CD4-positive, alpha-beta T cell treated with Interleukin-10 for 1 hour (primary cell): ENCODE results near the gene C1orf115.
"Not testable (repeated sequence)": the region's sequence is repeated elsewhere in the genome, so short reads cannot be mapped to it uniquely, and the experiment has no call there.

Experiments used
- DNase-seq: peaks from one replicate; pipeline ENCODE4 v3.0.0-alpha.2; 2020

The C1orf115 gene

GRCh38 chr1:220695426-220695825, 5.3 kb downstream of the C1orf115 start:
- DNase-seq: no peak

- DNase-seq: no peak
Measured at GRCh38 chr1:220696226-220696862, 6.2 kb downstream of the C1orf115 start.

- no peak for DNase-seq
Measured at GRCh38 chr1:220696863-220697231, 6.7 kb downstream of the C1orf115 start.

GRCh38 chr1:220697326-220697725, 7.2 kb downstream of the C1orf115 start:
- no peak for DNase-seq

GRCh38 chr1:220698607-220699016, 8.4 kb downstream of the C1orf115 start:
- no peak for DNase-seq

GRCh38 chr1:220699044-220699443, 8.9 kb downstream of the C1orf115 start:
- no peak for DNase-seq

GRCh38 chr1:220700556-220701179, 10.5 kb downstream of the C1orf115 start:
- no peak for DNase-seq

- no peak for DNase-seq
Measured at GRCh38 chr1:220701974-220702373, 11.8 kb downstream of the C1orf115 start.

GRCh38 chr1:220702733-220703270, 12.6 kb downstream of the C1orf115 start:
- no peak for DNase-seq

- DNase-seq: no peak
Measured at GRCh38 chr1:220703305-220703704, 13.1 kb downstream of the C1orf115 start.

GRCh38 chr1:220705782-220706181, 15.6 kb downstream of the C1orf115 start:
- DNase-seq: no peak

- DNase-seq: no peak
Measured at GRCh38 chr1:220706480-220706879, 16.3 kb downstream of the C1orf115 start.

- no peak for DNase-seq
Measured at GRCh38 chr1:220707160-220707559, 17.0 kb downstream of the C1orf115 start.

- no peak for DNase-seq
Measured at GRCh38 chr1:220708244-220708643, 18.1 kb downstream of the C1orf115 start.

- no peak for DNase-seq
Measured at GRCh38 chr1:220708936-220709801, 19.0 kb downstream of the C1orf115 start.

GRCh38 chr1:220710333-220710732, 20.2 kb downstream of the C1orf115 start:
- no peak for DNase-seq

GRCh38 chr1:220711056-220711809, 21.1 kb downstream of the C1orf115 start:
- no peak for DNase-seq

- not testable (repeated sequence) for DNase-seq
Measured at GRCh38 chr1:220715986-220716385, 25.8 kb downstream of the C1orf115 start.

- DNase-seq: no peak
Measured at GRCh38 chr1:220717800-220718640, 27.9 kb downstream of the C1orf115 start.

- not testable (repeated sequence) for DNase-seq
Measured at GRCh38 chr1:220721266-220721665, 31.1 kb downstream of the C1orf115 start.

- DNase-seq: no peak
Measured at GRCh38 chr1:220726634-220727033, 36.5 kb downstream of the C1orf115 start.

GRCh38 chr1:220727519-220727918, 37.4 kb downstream of the C1orf115 start:
- DNase-seq: no peak
